ENCODE measurements around the gene PCDHB16.
"Not testable (repeated sequence)": the region's sequence is repeated elsewhere in the genome, so short reads cannot be mapped to it uniquely, and the experiment has no call there.

DNA sequence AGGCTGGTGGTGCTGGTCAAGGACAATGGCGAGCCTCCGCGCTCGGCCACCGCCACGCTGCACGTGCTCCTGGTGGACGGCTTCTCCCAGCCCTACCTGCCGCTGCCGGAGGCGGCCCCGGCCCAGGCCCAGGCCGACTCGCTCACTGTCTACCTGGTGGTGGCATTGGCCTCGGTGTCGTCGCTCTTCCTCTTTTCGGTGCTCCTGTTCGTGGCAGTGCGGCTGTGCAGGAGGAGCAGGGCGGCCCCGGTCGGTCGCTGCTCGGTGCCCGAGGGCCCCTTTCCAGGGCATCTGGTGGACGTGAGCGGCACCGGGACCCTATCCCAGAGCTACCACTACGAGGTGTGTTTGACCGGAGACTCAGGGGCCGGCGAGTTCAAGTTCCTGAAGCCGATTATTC lies 44.8 kb upstream of the PCDHB16 start:
- TF ChIP-seq, protein P1, sequence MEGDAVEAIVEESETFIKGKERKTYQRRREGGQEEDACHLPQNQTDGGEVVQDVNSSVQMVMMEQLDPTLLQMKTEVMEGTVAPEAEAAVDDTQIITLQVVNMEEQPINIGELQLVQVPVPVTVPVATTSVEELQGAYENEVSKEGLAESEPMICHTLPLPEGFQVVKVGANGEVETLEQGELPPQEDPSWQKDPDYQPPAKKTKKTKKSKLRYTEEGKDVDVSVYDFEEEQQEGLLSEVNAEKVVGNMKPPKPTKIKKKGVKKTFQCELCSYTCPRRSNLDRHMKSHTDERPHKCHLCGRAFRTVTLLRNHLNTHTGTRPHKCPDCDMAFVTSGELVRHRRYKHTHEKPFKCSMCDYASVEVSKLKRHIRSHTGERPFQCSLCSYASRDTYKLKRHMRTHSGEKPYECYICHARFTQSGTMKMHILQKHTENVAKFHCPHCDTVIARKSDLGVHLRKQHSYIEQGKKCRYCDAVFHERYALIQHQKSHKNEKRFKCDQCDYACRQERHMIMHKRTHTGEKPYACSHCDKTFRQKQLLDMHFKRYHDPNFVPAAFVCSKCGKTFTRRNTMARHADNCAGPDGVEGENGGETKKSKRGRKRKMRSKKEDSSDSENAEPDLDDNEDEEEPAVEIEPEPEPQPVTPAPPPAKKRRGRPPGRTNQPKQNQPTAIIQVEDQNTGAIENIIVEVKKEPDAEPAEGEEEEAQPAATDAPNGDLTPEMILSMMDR (IDR thresholded peaks at IDR 0.05; ENCODE audit: poor library complexity, severe bottlenecking) = not testable (repeated sequence)
- TF ChIP-seq SMC3 (conservative IDR thresholded peaks at IDR 0.05; ENCODE audit: poor library complexity) = not testable (repeated sequence)

All from neural cell (in vitro differentiated cells).